Measurements from ENCODE around the gene PLCB1.

The PLCB1 gene

GRCh38 chr20:8317448-8317847 lies 185.4 kb downstream of the PLCB1 start:
- no peaks in the 10 kb centered on the region for H3K9me3 Mint-ChIP-seq
- H3K4me1 Mint-ChIP-seq (ENCODE audit: low read depth): no peaks in the 10 kb centered on the region

DNA sequence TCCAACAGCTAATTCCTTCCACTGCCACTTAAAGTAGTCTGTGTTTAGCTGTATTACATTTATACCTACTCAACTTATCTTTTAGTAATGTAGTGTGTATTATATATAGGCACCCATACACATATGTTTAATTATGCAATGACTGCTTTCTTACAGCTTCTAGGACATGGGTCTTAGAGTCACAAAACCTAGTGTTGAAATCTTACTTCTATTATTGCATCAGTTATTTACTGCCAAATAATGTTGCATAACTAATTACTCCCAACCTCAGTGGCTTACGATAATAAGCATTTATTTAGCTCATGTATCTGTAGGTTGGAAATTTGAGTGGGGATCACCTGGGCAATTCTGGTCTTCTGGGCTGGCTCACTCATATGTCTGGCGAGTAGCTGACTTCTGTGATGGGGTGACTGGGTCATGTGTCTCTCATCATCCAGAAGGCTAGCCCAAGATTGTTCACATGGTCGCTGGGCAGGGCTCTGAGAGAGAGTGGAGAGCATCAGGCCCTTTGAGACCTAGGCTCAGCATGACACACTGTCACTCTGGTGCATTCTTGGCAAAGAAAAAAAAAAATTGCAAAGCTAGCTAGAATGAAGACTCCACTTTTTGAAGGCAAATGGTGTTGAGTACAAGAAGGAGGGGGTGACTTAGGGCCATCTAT lies 187.0 kb downstream of the PLCB1 start:
- H3K36me3 Mint-ChIP-seq (ENCODE audit: low read depth): no peaks in the 10 kb centered on the region
- no peaks in the 10 kb centered on the region for H3K27me3 Mint-ChIP-seq (ENCODE audit: low read depth)
- H3K4me1 Mint-ChIP-seq (ENCODE audit: low read depth): no peaks in the 10 kb centered on the region
- no peak overlapping the region for H3K27ac Mint-ChIP-seq
- H3K4me3 Mint-ChIP-seq: no peak overlapping the region
- no peaks in the 10 kb centered on the region for H3K9me3 Mint-ChIP-seq

More at GRCh38 chr20:8317448-8317847, 185.4 kb downstream of the PLCB1 start:
- Mint-ChIP-seq H3K4me3 (no peak overlapping the region), H3K27me3 (ENCODE audit: low read depth) (no peaks in the 10 kb centered on the region), H3K27ac (no peak overlapping the region), H3K36me3 (ENCODE audit: low read depth) (no peaks in the 10 kb centered on the region)

DNA sequence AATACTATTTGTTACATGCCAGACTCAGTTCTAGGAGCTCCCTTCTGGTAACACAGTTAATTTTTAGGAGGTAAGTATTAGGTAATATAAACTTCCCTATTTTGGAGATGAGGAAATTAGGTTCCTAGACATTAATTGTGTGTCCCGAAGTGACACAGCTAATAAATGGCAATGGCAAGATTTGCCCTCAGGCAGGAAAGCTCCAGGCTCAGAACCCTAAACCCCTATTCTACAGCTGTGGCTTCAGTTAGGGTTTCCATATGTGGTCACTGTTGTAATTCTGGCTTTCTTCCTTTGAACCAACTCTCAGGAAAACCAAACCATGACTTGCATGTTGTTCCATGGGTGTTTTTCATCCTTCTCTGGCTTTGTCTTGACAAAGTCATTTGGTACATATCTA lies 188.2 kb downstream of the PLCB1 start:
- Mint-ChIP-seq H3K4me1 (ENCODE audit: low read depth) (no peaks in the 10 kb centered on the region), H3K36me3 (ENCODE audit: low read depth) (no peaks in the 10 kb centered on the region), H3K27me3 (ENCODE audit: low read depth) (no peaks in the 10 kb centered on the region), H3K9me3 (no peaks in the 10 kb centered on the region), H3K4me3 (no peak overlapping the region), H3K27ac (no peak overlapping the region)

DNA sequence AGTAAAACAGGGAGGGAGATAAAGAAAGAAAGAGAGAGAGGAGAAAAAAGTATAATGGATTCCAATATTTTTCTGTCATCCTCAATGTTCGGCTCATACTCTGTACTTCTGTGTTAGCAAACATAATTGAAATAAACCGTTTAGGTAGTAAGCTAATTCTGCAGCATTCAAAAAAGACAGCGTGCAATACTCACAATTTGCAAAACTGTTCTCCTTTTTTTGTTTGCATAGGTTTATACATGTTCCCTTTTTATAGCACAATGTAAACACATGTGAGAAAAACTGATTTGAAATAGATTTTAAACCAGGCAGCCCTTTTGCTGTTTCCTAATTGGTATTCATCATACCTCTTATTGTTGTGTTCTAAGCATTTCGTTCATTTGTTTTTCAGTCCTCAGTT lies 188.9 kb downstream of the PLCB1 start:
- no peaks in the 10 kb centered on the region for H3K4me1 Mint-ChIP-seq (ENCODE audit: low read depth)
- H3K4me3 Mint-ChIP-seq: no peak overlapping the region
- no peak overlapping the region for H3K27ac Mint-ChIP-seq
- no peaks in the 10 kb centered on the region for H3K36me3 Mint-ChIP-seq (ENCODE audit: low read depth)
- no peaks in the 10 kb centered on the region for H3K27me3 Mint-ChIP-seq (ENCODE audit: low read depth)
- no peaks in the 10 kb centered on the region for H3K9me3 Mint-ChIP-seq

GRCh38 chr20:8322662-8323217 lies 190.7 kb downstream of the PLCB1 start:
- no peaks in the 10 kb centered on the region for H3K36me3 Mint-ChIP-seq (ENCODE audit: low read depth)
- H3K27ac Mint-ChIP-seq: no peak overlapping the region
- no peaks in the 10 kb centered on the region for H3K9me3 Mint-ChIP-seq
- H3K27me3 Mint-ChIP-seq (ENCODE audit: low read depth): no peaks in the 10 kb centered on the region
- no peak overlapping the region for H3K4me3 Mint-ChIP-seq
- no peaks in the 10 kb centered on the region for H3K4me1 Mint-ChIP-seq (ENCODE audit: low read depth)

DNA sequence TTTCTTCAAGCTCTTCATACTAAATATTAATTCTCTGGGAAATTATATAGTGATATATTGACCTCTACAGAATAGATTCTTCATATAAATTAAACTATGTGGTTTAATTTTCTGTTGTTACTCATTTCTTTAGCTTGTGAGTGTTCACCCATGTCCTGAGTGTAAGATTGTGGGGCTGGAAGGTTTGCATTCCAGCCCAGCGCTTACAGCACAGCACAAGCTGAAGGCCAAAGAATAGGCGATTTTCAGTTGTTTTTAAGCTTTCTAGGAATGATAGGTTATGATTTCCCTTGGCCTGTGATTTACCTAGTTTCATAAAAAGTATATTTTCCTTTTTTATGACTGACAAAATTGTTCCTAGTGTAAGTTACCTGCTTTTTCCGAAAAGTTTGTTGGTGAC lies 194.1 kb downstream of the PLCB1 start:
- no peak overlapping the region for H3K27ac Mint-ChIP-seq
- H3K4me1 Mint-ChIP-seq (ENCODE audit: low read depth): no peaks in the 10 kb centered on the region
- no peaks in the 10 kb centered on the region for H3K9me3 Mint-ChIP-seq
- H3K27me3 Mint-ChIP-seq (ENCODE audit: low read depth): no peaks in the 10 kb centered on the region
- no peak overlapping the region for H3K4me3 Mint-ChIP-seq
- no peaks in the 10 kb centered on the region for H3K36me3 Mint-ChIP-seq (ENCODE audit: low read depth)

- Mint-ChIP-seq H3K27ac (no peak overlapping the region), H3K27me3 (ENCODE audit: low read depth) (no peaks in the 10 kb centered on the region), H3K36me3 (ENCODE audit: low read depth) (no peaks in the 10 kb centered on the region), H3K9me3 (no peaks in the 10 kb centered on the region), H3K4me3 (no peak overlapping the region), H3K4me1 (ENCODE audit: low read depth) (no peaks in the 10 kb centered on the region)
Observed at GRCh38 chr20:8326899-8327298, 194.8 kb downstream of the PLCB1 start.

GRCh38 chr20:8328189-8328588 lies 196.1 kb downstream of the PLCB1 start:
- Mint-ChIP-seq H3K27ac (no peak overlapping the region), H3K9me3 (no peaks in the 10 kb centered on the region), H3K27me3 (ENCODE audit: low read depth) (no peaks in the 10 kb centered on the region), H3K4me1 (ENCODE audit: low read depth) (no peaks in the 10 kb centered on the region), H3K4me3 (no peak overlapping the region), H3K36me3 (ENCODE audit: low read depth) (no peaks in the 10 kb centered on the region)

GRCh38 chr20:8330319-8330784 lies 198.3 kb downstream of the PLCB1 start:
- Mint-ChIP-seq H3K4me1 (ENCODE audit: low read depth) (no peaks in the 10 kb centered on the region), H3K4me3 (no peak overlapping the region), H3K27ac (no peak overlapping the region)

GRCh38 chr20:8330785-8331695 lies 199.0 kb downstream of the PLCB1 start:
- Mint-ChIP-seq H3K27me3 (ENCODE audit: low read depth) (no peaks in the 10 kb centered on the region), H3K36me3 (ENCODE audit: low read depth) (no peaks in the 10 kb centered on the region), H3K9me3 (no peaks in the 10 kb centered on the region), H3K4me1 (ENCODE audit: low read depth) (no peaks in the 10 kb centered on the region), H3K4me3 (no peak overlapping the region), H3K27ac (no peak overlapping the region)

More at GRCh38 chr20:8330319-8330784, 198.3 kb downstream of the PLCB1 start:
- H3K36me3 Mint-ChIP-seq (ENCODE audit: low read depth): no peaks in the 10 kb centered on the region
- H3K9me3 Mint-ChIP-seq: no peaks in the 10 kb centered on the region
- H3K27me3 Mint-ChIP-seq (ENCODE audit: low read depth): no peaks in the 10 kb centered on the region

DNA sequence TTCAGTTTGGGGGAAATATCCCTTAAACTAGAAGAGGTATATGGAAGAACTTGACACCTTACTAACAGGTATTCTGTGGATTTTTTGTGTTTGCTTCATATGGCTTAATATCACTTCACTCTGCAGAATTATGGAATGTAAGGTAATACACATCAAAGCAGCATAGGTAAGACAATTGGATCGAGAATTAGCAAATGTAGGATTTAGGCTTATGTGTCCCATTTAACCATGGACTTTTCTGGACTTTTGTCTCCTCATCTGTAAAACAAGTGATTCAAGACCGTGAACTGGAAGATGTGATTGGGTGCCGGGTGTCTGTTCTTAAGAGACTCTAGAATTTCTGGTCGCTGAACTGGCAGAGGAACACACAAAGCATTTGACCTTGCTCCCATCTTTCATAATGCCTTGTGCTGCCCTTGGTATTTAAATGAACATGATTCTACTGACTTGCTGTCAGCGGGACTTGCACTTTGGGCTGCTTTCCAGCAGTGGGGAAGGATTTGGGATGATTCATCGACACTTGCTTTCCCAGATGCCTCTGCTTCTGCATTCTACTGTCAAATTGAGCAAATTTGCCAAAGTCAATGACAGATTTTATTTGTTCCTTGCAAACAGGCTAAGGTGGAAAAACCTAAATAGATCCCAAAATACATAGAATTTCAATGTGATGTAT lies 199.8 kb downstream of the PLCB1 start:
- Mint-ChIP-seq H3K9me3 (no peaks in the 10 kb centered on the region), H3K27ac (no peak overlapping the region), H3K27me3 (ENCODE audit: low read depth) (no peaks in the 10 kb centered on the region), H3K4me1 (ENCODE audit: low read depth) (no peaks in the 10 kb centered on the region), H3K4me3 (no peak overlapping the region), H3K36me3 (ENCODE audit: low read depth) (no peaks in the 10 kb centered on the region)

GRCh38 chr20:8334641-8335040 lies 202.6 kb downstream of the PLCB1 start:
- Mint-ChIP-seq H3K4me1 (ENCODE audit: low read depth) (no peaks in the 10 kb centered on the region), H3K27me3 (ENCODE audit: low read depth) (no peaks in the 10 kb centered on the region), H3K27ac (no peak overlapping the region), H3K36me3 (ENCODE audit: low read depth) (no peaks in the 10 kb centered on the region), H3K4me3 (no peak overlapping the region), H3K9me3 (no peaks in the 10 kb centered on the region)

DNA sequence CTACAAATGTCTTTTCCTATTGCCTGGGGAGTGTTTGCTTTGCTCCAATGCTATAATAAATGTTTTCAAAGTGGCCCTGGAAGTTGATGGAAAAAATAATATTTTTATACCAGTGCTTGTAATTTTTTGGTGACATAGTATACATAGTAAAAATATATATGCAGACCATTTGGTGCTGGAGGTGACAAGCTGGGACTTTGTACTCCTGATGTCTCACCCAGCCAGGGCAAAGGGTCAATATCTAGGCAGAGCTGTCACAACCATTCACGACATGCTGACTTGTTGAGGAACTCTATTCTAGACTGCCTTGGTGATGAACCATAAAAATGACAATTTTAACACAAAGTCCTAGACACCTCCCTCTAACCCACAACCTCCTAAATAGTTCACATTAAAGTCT lies 203.0 kb downstream of the PLCB1 start:
- no peaks in the 10 kb centered on the region for H3K4me1 Mint-ChIP-seq (ENCODE audit: low read depth)
- no peak overlapping the region for H3K4me3 Mint-ChIP-seq
- H3K36me3 Mint-ChIP-seq (ENCODE audit: low read depth): no peaks in the 10 kb centered on the region

GRCh38 chr20:8335495-8336195 lies 203.6 kb downstream of the PLCB1 start:
- no peaks in the 10 kb centered on the region for H3K9me3 Mint-ChIP-seq
- H3K4me3 Mint-ChIP-seq: no peak overlapping the region
- no peaks in the 10 kb centered on the region for H3K27me3 Mint-ChIP-seq (ENCODE audit: low read depth)
- no peaks in the 10 kb centered on the region for H3K36me3 Mint-ChIP-seq (ENCODE audit: low read depth)
- no peaks in the 10 kb centered on the region for H3K4me1 Mint-ChIP-seq (ENCODE audit: low read depth)
- no peak overlapping the region for H3K27ac Mint-ChIP-seq

More for the DNA sequence above, 203.0 kb downstream of the PLCB1 start:
- no peak overlapping the region for H3K27ac Mint-ChIP-seq
- no peaks in the 10 kb centered on the region for H3K27me3 Mint-ChIP-seq (ENCODE audit: low read depth)
- H3K9me3 Mint-ChIP-seq: no peaks in the 10 kb centered on the region
